Measurements from ENCODE around the gene CDH4. TPM values are rescaled to one million over a fixed set of nuclear protein-coding genes. Genes with fewer than 3 reads are reported as not detected.
"Not testable (repeated sequence)": the region's sequence is repeated elsewhere in the genome, so short reads cannot be mapped to it uniquely, and the experiment has no call there.

Gene CDH4
- total RNA-seq, 2 donors from 2014 or later = 0.05 to 2.2 TPM

GRCh38 chr20:61969806-61970205 is 717.7 kb downstream of the CDH4 start:
- no peaks in the 10 kb centered on the region for H3K4me1 ChIP-seq (replicated peaks)
- peaks cover 0 to 6% of the 10 kb centered on the region in 2 donors for H3K36me3 ChIP-seq
- intact Hi-C loops (cut with DNase I) = no loop called here
- TF ChIP-seq CTCF (IDR thresholded peaks at IDR 0.05) (no peak), POLR2AphosphoS5 (IDR thresholded peaks at IDR 0.05) (no peak), POLR2A (IDR thresholded peaks at IDR 0.05) (no peak)
- no peak overlapping the region for H3K4me3 ChIP-seq
- no peaks in the 10 kb centered on the region for H3K9me3 ChIP-seq
- no peak overlapping the region for H3K27ac ChIP-seq
- WGBS = 95% methylated on average over 27 of the region's 27 CpGs
- no peaks in the 10 kb centered on the region for H3K27me3 ChIP-seq (replicated peaks; ENCODE audit: insufficient read depth)
- no peak for DNase-seq (ENCODE audit: low spot score)

GRCh38 chr20:61970357-61970756 is 718.3 kb downstream of the CDH4 start:
- no peaks in the 10 kb centered on the region for H3K27me3 ChIP-seq (replicated peaks; ENCODE audit: insufficient read depth)
- no peaks in the 10 kb centered on the region for H3K4me1 ChIP-seq (replicated peaks)
- no peak overlapping the region for H3K27ac ChIP-seq
- H3K4me3 ChIP-seq = no peak overlapping the region
- peaks cover 0 to 6% of the 10 kb centered on the region in 2 donors for H3K36me3 ChIP-seq
- DNase-seq (ENCODE audit: low spot score) = no peak
- no peaks in the 10 kb centered on the region for H3K9me3 ChIP-seq
- TF ChIP-seq POLR2A (IDR thresholded peaks at IDR 0.05) = no peak
- TF ChIP-seq POLR2AphosphoS5 (IDR thresholded peaks at IDR 0.05) = no peak
- TF ChIP-seq CTCF (IDR thresholded peaks at IDR 0.05) = no peak
- 95% methylated on average over 14 of the region's 14 CpGs for whole genome bisulfite sequencing
- intact Hi-C loops (cut with DNase I) = no loop called here

GRCh38 chr20:61971595-61971994 is 719.5 kb downstream of the CDH4 start:
- H3K36me3 ChIP-seq; DNase-seq (ENCODE audit: low spot score); H3K27ac ChIP-seq; intact Hi-C loops (cut with DNase I); H3K4me1 ChIP-seq (replicated peaks); H3K27me3 ChIP-seq (replicated peaks; ENCODE audit: insufficient read depth); H3K9me3 ChIP-seq; H3K4me3 ChIP-seq: not testable (repeated sequence)
- 99% methylated on average over 13 of the region's 13 CpGs for WGBS

GRCh38 chr20:61972636-61973508 is 720.8 kb downstream of the CDH4 start:
- Histone ChIP-seq H3K4me3 (no peak overlapping the region), H3K36me3 (peaks cover 0 to 6% of the 10 kb centered on the region in 2 donors), H3K4me1 (replicated peaks) (no peaks in the 10 kb centered on the region), H3K9me3 (no peaks in the 10 kb centered on the region), H3K27me3 (replicated peaks; ENCODE audit: insufficient read depth) (no peaks in the 10 kb centered on the region), H3K27ac (no peak overlapping the region)
- TF ChIP-seq POLR2AphosphoS5 (IDR thresholded peaks at IDR 0.05) (no peak), POLR2A (IDR thresholded peaks at IDR 0.05) (no peak), CTCF (IDR thresholded peaks at IDR 0.05) (no peak)
- WGBS = 91% methylated on average over 27 of the region's 27 CpGs
- intact Hi-C loops (cut with DNase I) = no loop called here
- DNase-seq (ENCODE audit: low spot score) = no peak

- WGBS = 97% methylated on average over 25 of the region's 25 CpGs
- H3K36me3 ChIP-seq = peaks cover 0 to 6% of the 10 kb centered on the region in 2 donors
- TF ChIP-seq POLR2AphosphoS5 (IDR thresholded peaks at IDR 0.05) (no peak), CTCF (IDR thresholded peaks at IDR 0.05) (no peak), POLR2A (IDR thresholded peaks at IDR 0.05) (no peak)
Observed at GRCh38 chr20:61973515-61974356, 721.7 kb downstream of the CDH4 start.

More at GRCh38 chr20:61973515-61974356, 721.7 kb downstream of the CDH4 start:
- no peak for DNase-seq (ENCODE audit: low spot score)
- intact Hi-C loops (cut with DNase I) = no loop called here
- H3K27ac ChIP-seq = no peak overlapping the region
- no peaks in the 10 kb centered on the region for H3K4me1 ChIP-seq (replicated peaks)
- H3K4me3 ChIP-seq = no peak overlapping the region
- no peaks in the 10 kb centered on the region for H3K27me3 ChIP-seq (replicated peaks; ENCODE audit: insufficient read depth)
- H3K9me3 ChIP-seq = no peaks in the 10 kb centered on the region

Data from prostate gland (tissue), 2 donors.